Stimulated activated CD8-positive, alpha-beta memory T cell treated with anti-CD3 and anti-CD28 coated beads, Interleukin-7, amount 100 ng/mL, for 24 hours (primary cell): ENCODE data around the gene NUP54.

Source experiments
- DNase-seq: peaks from one replicate; pipeline ENCODE4 v3.0.0-alpha.2; 2020; ENCODE audit warnings: low read depth

The NUP54 gene, protein sequence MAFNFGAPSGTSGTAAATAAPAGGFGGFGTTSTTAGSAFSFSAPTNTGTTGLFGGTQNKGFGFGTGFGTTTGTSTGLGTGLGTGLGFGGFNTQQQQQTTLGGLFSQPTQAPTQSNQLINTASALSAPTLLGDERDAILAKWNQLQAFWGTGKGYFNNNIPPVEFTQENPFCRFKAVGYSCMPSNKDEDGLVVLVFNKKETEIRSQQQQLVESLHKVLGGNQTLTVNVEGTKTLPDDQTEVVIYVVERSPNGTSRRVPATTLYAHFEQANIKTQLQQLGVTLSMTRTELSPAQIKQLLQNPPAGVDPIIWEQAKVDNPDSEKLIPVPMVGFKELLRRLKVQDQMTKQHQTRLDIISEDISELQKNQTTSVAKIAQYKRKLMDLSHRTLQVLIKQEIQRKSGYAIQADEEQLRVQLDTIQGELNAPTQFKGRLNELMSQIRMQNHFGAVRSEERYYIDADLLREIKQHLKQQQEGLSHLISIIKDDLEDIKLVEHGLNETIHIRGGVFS

DNA sequence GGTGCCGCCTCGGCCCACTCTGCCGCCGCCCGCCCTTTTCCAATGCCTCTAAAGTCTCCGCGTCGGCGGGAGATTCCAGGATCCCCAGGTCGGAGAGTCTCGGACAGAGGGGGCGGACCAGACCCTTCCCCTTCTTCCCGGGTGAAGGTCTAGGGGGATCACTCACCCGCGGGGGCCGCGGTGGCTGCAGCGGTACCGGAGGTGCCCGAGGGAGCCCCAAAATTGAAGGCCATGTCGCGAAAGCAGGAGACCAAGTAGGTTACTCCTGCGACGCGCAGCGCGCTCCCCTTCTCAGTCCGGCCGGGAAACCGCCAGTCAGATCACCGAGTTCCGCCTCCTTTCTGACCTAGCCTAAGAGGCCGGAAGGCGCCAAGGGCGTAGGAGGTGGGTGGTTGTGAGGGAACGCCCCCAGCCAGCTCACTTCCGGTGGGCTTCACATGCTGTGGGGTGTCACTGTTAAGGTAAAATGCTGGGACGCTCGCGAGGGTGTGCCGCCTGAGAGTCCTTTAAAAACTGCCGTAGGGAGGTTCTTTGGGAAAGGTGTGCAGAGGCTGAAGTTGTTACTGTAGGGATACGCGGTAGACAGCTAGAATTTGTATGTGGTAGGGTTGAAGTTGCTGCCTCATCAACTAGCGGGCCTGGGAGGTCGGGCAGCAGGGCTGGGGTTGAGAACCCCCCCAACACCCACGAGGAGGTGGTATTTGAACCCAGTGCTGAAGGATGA, at the start of gene NUP54:
TSS of gene NUP54 (minus strand) at position 256 of the 724 bp plus-strand sequence. CDS start at position 233, 23 bp downstream.
- DNase-seq = peak; percentile 92

DNA sequence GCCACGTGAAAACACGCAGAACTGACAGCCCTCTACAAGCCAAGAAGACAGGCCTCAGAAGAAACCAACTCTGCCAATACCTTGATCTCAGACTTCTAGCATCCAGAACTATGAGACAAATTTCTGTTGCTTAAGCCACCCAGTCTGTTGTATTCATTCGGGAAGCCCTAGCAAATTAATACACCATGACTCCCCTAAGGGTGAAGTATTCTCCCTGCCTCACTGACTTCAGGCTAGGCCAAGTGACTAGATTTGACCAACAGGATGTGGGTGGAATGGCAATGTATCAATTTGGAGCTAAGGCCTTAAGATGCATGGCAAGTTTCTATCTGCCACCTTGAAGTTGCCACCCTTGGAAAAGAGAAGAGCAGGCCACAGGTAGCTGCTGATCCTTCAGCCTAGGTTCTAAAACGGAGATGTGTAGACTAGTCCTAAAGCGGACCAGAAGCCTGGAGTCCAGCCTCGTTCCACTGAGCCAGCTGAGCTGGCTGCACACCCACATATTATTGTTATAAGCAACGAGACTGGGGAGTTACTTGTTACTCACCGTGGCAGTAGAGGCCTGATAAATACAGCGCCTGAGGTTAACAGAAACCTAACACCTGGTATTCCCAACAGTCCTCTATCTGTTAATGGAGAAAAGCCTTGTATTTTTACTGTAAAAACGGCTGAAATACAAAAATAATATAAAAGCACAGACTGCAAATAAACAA, 49.0 kb upstream of the NUP54 start:
- DNase-seq = no peak

DNA sequence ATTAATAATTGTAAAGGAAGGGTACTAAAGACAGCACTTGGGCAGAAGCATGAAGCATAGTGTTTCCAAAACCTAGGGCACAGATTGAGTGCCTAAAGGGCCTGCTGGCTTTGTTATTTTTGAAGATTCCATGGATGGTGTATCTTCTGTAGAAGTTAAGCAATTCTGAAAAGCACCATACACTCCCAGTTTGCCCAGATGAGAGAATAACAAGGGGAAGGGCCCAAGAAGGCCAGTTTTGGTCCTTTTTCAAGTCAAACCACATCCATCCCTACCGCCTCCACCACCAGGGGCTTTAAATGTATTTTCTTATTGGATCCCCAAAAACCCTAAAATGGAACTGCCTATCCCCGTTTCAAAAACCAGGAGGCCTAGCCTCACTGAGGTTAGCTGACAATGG, 48.2 kb upstream of the NUP54 start:
- no peak for DNase-seq

DNA sequence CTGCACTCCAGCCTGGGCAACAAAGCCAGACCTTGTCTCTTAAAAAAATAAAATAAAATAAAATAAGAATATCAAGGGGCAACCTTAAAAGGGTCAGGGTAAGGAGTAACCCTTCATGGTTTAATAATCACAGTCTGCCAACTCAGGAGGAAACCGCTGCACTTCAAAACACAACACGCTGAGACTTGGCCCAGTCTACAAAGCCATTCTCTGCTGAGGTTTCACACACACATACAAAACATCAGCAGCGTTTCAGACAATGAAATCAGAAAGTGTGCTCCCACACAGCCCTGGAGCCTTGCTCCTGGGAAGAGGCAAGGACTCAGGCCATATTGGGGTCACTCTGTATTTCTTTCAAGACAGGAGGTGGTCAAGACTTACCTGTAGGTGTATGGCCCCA, 47.1 kb upstream of the NUP54 start:
- DNase-seq = no peak

DNA sequence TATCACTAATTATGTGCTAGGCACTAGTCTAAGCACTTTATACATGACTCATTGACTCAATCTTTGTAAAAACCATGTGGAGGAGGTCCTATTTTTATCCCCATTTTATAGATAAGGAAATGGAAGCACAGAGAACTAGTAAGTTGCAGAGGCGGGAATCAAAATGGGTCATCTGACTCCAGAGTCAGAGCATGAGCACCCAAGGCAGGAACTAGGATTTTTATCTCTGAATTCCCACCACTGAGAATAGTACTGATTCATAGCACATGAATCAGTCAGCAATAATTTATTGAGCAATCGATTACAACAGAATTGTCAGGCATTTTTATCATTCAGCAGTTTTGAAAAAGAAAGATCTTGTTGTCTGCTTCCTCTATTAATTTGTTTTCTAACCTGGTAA, 46.1 kb upstream of the NUP54 start:
- no peak for DNase-seq

DNA sequence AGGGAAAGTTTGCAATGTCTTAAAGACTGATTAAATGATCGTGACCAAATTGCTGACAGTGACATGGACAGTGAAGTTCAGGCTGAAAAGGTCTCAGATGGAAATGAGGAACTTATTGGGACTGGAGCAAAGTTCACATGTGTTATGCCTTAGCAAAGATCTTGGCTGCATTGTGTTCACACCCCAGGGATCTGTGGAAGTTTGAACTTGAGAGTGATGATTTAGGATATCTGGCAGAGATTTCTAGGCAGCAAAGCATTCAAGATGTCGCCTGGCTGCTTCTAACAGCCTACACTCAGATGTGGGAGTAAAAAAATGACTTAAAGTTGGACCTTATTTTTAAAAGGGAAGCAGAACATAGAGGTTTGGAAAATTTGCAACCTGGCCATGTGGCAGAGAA, 44.0 kb upstream of the NUP54 start:
- DNase-seq = no peak

DNA sequence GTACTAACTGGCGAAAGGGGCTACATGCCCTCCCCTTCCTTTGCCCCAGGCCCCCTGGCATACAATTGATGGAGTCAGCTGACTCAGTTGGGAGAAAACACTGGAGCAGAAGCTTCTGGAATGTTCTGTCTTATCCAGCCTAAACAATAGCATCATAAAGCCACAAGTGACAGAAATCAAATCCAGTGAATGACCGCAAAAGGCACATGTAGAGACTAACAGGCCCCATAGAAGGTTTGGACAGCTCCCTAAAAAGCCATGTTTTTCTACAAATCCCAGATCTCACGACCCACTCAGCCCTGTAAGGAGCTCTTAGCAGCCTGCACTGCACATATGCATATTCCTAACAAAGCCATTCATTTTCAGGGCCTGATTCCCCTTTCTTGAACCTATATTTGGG, 40.4 kb upstream of the NUP54 start:
- no peak for DNase-seq

DNA sequence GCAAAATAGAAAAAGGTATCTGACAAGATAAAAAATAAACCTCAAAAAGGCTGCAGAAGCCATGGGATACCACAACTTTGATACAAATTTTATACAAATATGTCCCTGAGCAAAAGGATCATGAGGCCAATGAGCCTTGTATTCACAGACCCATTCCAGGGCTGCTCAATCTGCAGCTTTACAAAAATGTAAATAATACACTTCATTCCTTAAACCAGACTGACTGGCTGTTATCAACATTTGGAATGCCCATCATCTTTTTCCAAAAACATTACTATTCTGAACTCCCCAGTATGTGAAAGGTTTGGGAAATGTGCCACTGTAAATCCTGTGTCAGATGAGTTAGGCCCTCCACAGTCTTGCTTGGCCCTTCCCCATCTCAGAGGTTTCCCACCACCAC, 40.0 kb upstream of the NUP54 start:
- no peak for DNase-seq

DNA sequence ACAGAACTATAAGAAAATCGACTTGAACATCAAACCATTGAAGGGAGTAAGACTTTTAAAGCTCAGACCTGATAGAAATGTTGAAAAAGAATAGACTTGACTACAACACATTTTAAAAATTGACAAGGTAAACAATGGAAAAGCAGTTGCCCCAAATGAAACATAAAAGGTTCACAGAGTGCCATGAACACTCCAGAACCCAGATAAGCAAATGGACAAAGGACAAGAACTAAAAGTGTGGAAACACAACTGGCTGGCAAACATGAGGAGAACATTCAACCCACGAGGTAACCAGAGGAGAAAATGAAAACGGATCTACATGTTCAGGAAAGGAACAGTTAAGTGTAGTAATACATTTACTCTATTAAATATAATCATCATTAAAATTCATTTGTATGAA, 39.0 kb upstream of the NUP54 start:
- no peak for DNase-seq

DNA sequence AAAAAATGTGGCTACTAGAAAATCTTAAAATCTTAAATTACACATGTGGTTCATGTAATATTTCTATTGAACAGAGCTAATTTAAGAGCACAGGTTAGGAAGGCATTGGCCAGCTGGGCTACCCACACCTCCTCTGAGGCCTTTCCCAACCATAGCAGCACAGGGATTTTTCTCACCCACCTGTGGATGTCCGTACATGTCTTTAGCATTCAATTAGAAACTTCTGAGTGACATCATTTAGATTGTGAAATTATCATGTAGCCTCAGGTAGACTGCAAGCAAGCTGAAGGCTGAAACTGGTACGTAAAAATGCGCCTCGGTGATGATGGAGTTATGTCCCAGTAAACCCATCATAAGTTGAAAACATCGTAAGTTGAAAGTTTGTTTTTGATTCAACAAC, 34.3 kb upstream of the NUP54 start:
- DNase-seq = no peak

DNA sequence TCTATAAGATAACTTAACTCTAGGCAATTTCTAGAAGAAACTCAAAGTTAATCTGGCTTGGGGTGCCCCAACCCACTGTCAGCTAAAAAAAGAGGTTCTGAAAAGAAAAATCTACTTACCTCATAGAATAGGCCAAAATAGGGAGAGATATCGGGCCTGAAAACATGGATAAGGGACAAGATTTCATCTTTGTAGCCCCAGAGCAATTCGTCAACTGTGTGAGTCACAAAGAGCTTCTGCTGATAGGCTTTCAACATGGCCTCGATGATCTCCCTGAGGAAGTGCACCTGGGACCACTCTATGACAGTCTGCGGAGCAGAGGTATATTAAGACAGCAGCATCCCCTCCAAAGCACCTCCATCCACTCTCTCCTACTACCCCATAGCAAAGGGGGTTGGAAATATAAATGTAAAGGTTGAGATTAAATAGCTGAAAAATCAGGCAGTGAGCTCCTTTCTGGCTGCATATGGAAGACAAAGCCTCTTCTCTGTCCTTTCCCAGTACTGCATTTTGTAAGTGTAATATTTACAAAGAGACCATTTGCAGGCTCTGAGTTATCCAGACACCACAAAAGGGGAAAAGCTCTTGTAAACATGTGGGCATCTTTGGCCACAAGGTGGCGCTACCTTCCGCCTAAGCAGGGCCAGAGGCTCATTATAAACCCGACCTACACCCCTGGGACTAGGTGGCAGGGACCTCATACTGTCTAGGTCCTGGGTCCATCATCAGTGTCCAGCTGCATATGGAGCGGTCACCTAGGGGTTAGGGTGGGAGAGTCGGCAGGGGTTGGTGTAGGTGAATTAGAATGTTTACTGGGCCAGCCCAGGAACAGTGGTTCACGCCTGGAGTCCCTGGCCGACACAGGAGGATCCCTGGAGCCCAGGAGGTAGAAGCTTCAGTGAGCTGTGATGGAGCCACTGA, 31.5 kb upstream of the NUP54 start:
- peak; percentile 68 for DNase-seq

DNA sequence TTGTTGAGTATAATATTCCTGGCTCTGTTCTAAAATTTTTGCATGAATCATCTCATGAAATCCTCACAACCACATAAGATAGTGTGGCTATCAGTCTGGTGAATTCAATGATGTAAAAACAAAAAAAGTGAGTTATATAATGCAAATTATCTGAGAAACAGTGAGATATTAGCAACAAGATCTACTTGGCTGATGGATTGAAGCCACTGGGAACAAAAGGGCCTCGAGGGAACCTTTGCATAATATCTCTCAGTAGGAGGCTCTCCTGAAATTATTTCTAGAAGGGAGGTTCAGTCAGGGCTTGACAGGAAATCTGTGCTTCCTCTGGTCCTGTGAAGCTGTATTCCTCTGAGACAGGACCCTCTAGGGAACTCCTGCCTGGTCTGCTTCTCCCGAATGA, 30.1 kb upstream of the NUP54 start:
- no peak for DNase-seq

DNA sequence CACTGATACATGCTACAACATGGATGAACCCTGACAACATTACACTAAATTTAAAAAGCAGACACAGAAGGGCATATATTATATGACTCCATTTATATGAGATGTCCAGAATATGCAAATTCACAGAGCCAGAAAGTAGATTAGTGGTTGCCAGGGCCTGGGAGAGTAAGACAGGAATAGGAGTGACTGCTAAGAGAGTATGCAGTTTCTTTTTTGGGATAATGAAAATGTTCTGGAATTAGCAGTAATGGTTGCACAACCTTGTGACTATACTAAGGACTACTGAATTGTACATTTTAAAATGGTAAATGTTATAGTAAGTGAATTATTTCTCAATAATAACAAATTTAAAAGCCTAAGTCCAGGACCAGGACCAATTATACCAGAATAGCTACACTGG, 29.5 kb upstream of the NUP54 start:
- DNase-seq = no peak

DNA sequence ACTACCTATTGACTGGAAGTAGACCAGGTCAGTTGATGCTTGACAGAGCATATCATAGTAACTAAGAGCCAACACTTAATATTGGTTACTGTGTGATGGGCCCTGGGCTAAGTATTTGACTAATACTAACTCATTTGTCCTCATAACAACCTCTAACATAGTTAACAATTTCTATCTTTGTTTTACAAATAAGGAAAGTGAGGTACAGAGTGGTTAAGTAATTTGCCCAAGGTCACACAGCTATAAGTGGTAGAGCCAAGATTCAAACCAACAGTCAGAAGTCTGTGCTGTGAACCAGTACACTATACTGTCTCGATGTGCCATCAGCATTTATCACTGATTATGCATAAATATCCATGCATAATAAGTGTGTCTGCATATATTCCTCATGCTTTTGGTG, 27.1 kb upstream of the NUP54 start:
- DNase-seq = no peak

DNA sequence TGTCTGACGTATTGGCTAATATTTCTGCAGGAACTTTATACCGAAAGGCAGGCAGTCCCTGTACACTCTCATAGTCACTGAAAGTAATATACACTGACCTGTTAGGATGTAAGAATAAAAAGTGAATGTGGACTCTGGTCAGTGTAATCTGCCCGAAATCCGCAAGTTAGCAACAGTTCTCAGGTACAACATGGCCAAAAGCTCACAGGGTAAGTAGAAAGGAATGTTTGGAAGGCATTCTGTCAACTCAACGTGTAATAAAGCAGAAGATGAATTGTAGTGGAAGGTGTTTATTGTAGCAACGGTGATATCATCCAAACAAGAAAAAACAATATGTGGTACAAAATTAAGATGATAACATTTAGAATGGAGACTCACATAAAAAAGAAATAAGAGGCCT, 26.0 kb upstream of the NUP54 start:
- no peak for DNase-seq

DNA sequence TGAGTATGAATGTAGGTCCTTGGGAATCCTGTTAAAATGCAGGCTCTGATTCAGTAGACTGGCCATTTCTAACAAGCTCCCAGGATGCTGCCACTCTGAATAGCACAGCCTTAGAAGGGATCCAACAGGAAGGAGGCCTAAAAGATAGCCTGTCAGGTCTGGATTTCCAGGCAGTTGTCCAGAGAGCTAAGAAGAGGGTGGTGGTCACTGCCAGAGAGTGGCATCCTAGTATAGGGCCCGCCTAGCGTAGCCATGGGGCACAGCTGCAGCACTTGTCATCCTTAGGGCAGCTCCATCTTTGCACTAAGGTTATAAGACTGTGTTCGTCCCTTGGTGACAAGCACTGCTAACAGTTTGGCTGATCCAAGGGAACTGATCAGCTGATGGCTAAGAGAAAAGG, 20.5 kb upstream of the NUP54 start:
- no peak for DNase-seq

DNA sequence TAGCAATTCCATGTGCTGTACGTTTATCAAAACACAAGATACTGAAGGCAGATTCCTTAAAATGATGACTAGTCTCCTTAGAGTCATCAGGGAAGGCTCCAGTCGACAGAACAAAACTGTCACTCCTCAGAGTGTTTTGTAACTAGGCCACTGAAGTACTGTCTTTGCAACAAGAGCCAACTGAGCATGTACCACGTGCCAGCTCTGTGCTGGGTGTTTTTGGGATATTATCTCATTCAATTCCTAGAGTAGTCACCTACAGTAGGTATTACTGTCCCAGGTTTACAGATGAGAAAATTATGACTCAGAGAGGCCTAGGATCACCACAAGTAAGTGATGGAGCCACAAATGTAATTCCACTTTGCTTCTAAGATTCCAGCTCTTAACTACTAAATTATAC, 18.3 kb upstream of the NUP54 start:
- no peak for DNase-seq

DNA sequence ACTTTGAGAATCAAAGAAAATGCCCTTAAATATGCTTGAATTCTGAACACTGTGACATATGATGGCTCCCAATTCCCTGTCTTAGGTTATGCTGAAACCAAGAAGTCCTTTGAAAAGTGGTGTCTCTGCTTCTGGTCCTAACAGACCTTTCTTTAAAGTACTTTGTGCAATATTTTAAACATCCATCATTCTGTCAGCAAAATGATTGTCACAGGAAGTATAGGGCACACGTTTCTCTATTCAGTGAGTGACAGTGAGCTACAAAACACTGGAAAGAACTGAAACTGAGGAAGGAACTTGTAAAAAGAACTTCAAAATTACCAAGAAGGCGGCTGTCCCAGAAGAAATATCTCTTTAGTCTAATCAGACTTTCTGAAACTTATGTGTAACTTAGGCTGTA, 12.2 kb upstream of the NUP54 start:
- DNase-seq = no peak

DNA sequence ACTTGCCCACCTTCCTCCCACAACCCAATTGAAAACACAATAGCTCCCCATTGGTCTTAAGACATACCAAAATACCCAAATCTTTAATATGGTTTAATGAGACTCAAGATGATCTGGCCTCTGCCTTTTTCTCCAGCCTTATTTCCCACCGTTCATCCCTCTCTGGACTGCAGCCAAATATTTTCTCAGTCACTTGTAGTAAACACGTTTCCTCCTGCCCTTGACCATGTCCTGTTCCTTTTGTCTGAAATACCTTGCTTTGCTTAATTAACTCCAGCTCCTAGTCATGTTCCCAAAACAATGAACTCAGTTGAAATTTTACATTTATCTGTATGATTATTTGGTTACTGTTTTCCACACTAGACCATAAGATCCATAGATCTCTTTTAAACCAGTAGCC, 8.4 kb upstream of the NUP54 start:
- DNase-seq = no peak

DNA sequence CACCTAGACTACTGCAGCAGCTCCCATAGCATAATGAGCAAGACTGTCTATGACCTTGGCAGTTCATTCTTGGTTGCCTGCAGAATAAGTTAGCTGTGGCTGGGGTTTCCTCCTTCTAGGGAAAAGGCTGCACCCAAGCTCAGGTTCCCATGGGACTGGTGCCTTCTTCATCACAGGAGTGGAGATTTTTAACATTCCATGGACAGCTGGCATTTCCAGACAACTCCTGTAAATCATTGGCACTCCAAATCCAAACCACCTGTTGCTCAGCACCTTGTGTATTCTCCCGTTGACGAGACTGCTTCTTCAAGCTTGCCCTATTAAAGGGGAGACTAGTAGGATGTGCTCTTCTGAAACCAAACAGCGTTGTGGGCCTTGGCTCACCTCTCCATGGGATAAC, 7.8 kb upstream of the NUP54 start:
- no peak for DNase-seq

DNA sequence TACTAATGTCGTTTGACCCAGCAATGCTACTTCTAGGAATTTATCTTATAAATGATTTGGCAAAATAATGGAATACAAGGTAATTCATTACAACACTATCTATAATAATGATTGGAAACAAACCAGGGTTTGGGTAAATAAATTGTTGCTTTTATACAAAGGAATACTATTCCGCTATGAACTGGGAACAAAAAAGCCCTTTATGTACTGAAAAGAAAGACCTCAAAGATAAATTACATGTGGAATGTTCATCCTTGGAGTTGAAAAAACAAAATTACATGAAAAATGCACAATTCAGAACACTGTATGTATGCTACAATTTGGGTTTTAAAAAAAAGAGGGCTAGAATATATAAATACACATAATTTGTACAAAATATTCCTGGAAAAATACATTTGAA, 5.2 kb upstream of the NUP54 start:
- DNase-seq = no peak
